GM11168 (cell line): ENCODE data around the gene TBC1D23.
"Not testable (repeated sequence)": the region's sequence is repeated elsewhere in the genome, so short reads cannot be mapped to it uniquely, and the experiment has no call there.

Experiments
- in situ Hi-C: fragments of 300-500 bp; cut with MboI; formaldehyde crosslinking; loops from one replicate; pipeline ENCODE4 v1.12.0; 2022; ENCODE audit warnings: low sequenced_read_pairs; ENCODE audit not compliant: unreplicated experiment

Gene TBC1D23

DNA sequence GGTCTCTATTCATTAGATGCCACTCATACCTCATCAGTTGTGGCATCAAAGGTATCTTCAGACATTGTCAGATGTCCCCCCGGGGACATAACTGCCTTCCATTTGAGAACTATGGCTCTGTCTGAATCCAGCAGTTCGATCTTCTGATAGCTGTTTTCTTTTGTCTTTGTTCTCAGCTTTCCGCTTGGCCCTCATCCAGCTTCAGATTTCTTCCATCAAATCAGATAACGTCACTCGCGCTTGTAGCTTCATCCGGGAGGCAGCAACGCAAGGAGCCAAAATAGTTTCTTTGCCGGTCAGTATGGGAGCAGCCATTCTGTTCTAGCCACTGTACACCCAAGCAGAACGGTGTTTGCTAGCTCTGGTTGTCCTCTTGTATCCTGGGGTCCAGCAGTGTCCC, 78.1 kb downstream of the TBC1D23 start:
- in situ Hi-C loops, result no loop called here

DNA sequence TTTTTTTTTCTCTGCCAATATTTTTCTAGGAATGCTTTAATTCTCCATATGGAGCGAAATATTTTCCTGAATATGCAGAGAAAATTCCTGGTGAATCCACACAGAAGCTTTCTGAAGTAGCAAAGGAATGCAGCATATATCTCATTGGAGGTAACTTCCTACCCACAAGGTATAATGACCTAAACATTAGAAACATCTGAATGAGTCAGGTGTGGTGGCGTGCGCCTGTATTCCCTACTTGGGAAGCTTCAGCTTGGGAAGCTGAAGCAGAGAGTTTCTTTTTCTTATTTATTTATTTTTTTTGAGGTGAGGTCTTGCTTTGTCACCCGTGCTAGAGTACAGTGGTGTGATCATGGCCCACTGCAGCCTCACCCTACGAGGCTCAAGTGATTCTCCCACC, 79.0 kb downstream of the TBC1D23 start:
- in situ Hi-C loops, result no loop called here

DNA sequence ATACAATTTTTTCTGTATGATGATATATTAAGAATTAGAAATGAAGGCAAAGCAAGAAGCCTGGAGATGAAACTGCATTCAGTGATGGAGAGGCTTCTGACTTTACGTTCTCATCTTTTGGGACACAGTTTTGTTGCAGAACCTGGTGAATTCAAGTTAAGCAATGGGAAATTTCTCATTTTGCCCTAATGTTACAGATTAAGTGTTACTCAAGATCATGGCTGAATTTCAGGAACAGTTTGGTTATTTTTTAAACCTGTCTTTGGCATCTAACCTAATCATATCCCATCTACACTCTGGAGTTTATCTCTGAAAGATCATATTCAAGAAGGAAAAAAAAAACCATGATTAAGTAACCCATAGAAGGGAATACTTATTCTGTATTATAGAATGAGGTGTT, 79.7 kb downstream of the TBC1D23 start:
- in situ Hi-C loops, result no loop called here

DNA sequence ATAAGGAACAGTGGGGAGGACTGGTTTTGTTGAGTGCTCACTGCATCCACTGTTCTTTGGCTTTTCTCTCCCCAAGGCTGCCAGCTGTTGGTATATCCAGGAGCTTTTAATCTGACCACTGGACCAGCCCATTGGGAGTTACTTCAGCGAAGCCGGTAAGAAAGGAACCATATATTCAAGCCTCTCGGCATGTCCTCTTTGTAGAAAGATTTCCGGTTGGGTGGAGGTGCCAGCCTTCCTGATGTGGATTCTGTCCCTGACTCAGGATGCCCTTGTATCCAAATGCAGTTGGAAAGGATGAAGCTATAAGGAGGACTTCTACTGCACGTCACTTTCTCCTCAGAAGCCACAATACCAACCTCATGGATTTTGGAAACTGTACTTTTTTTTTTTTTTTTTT, 87.9 kb downstream of the TBC1D23 start:
- in situ Hi-C loops, result no loop called here

DNA sequence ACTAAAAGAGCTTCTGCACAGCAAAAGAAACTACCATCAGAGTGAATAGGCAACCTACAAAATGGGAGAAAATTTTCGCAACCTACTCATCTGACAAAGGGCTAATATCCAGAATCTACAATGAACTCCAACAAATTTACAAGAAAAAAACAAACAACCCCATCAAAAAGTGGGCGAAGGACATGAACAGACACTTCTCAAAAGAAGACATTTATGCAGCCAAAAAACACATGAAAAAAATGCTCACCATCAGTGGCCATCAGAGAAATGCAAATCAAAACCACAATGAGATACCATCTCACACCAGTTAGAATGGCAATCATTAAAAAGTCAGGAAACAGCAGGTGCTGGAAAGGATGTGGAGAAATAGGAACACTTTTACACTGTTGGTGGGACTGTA, 91.0 kb downstream of the TBC1D23 start:
- in situ Hi-C loops, result not testable (repeated sequence)

DNA sequence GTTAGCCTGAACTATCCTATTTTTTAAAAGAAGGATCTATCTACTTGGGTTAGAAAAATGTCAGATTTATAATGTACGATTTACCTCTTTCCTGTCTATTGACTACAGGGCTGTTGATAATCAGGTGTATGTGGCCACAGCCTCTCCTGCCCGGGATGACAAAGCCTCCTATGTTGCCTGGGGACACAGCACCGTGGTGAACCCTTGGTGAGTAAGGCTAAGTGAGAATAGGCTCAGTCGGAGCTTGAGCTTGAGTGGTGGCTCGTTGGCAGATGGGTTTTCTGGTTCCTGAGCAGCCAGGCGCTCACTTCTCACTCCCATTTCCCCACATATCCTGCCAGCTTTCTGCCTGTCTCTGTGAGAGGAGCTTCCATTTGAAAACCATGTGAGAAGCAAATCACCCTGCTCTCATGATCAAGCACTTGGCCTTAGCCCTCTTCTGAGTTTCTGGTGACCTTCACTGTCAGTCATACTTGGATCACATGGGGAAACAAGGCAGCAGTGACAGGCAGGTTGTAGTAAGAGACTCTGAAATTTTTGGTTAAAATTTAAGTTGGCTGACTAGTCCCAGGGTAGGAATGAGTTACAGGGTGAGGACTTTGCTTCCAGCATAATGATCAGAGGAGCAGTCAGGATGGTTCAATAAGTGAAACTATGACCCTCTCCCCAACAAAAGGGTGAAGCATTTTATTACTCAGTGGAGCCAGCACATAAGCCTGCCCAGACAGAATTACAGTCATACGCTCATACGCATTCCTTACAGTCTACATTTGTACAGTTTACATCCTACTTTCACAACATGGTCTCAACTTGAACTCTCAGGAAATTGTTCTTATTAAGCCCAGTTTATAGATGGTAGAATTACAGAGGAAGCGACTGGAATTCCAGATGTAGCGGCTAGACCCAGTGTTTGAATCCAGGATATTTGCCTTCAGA, 91.8 kb downstream of the TBC1D23 start:
- in situ Hi-C loops, result no loop called here

DNA sequence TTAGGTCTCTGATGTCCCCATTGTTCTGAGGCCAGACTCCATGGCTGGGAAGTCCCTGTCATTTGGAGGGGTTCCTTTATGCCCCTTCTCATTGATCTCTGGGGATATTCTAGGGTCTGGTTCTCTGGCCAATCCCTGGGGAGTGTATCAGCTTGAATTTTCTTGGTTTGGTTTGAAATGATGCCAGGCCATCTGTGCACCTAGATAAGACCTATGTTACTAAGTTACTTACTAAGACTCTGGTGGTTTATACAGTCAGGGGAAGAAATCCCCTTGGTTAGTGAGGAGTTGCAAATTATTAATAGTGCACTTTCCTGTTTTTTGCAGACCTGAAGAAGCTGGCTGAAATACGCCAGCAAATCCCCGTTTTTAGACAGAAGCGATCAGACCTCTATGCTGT, 94.1 kb downstream of the TBC1D23 start:
- in situ Hi-C loops, result no loop called here

DNA sequence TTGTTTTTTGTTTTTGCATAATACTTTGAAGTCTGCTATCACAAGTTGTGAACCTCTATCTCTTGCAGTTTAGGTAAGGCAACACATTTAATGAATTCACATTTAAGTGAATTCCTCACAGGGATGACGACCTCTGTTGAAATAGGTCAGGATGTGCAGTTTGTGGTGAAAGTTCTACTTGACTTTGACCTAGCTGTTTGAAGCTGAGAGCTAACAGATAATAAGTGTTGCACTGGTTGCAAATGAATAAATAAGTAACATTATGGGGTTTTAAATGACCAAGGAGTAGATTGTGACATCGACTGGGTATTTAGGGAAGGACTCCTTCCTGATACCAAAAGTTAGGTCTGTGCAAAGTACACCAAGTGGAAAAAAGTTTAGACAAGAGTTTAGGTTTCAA, 97.6 kb downstream of the TBC1D23 start:
- in situ Hi-C loops, result no loop called here

DNA sequence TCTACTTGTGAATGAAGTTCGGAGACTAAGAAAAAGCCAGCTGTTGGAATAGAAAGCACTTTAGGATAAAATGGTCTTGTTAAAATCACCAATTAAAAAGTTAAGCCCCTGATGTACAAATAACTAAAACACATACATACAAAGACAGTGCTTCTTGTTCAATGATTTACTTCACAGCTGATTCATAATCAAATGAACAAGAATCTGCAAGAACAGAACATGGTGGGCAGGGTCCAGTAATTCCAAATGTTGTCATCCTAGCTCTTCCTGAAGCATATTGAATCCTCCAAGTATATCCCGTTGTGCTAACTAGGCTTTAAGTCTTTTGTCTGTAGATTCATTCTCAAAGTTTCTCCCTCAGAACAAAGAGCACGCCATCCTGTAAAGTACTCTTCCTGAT, 98.2 kb downstream of the TBC1D23 start:
- in situ Hi-C loops, result no loop called here

DNA sequence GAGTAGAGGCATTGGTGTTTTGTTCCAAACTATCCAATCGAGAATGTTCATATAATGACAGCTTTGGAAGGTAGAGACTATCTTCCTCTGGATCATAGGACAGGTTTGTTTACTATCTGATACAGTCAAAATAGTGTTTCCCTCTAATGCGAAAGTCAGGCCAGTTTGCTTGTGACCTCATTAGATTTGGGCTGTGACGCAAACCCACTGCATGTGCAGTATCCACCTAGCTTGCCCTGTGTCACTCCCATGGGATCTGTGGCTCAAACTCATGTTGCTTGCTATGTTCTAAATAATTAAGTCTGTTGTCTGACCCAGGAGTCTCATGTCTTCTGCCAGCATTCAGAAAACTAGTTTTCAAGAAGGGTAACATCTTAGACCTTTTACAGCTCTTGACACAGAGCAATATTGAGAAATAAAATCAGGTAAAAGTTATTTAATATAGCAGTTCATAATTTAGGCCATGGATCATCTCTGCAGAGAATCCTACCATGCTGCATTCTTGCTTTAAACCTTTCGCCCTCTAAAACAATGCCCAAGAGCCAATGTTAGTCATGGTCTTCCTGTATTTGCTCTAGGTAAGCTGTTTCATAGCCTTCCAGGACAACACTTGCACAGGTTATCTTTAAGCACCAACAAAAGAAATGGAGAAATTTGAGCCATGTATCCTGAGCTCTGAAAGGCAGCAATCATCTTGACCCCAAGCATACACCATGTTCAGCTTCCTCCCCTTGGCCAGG, 100.1 kb downstream of the TBC1D23 start:
- in situ Hi-C loops, result no loop called here

DNA sequence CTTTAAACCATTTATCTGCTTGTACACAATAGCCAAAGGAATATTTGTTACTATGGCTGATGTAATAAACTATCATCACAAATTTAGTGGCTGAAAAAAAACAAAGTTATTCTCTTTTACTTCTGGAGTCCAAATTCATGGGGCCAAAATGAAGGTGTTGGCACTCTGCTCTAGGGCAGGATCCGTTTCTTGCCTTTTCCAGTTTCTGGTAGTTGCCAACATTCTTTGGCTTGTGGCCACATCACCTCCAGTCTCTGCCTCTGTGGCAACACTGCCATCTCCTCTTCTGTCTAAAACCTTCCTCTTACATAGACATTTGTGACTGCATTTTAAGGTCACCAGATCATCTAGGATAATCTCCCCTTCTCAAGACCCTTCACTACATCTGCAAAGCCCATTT, 101.1 kb downstream of the TBC1D23 start:
- in situ Hi-C loops, result no loop called here

DNA sequence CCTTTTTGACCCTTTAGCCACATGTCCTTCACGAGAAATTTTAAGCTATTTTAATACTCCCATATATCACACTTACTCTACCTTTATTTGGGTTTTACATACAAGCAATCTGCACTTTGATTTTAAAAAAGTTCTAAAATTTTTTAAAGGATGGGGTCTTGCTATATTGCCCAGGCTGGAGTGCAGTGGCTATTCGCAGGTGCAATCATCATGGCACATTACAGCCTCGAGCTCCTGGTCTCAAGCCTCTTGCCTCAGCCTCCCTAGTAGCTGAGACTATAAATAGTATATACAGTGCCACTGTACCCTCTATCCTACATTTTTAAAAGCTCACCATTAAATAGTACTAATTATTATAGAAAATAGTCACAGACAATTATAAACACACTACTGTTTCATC, 103.6 kb downstream of the TBC1D23 start:
- in situ Hi-C loops, result no loop called here

DNA sequence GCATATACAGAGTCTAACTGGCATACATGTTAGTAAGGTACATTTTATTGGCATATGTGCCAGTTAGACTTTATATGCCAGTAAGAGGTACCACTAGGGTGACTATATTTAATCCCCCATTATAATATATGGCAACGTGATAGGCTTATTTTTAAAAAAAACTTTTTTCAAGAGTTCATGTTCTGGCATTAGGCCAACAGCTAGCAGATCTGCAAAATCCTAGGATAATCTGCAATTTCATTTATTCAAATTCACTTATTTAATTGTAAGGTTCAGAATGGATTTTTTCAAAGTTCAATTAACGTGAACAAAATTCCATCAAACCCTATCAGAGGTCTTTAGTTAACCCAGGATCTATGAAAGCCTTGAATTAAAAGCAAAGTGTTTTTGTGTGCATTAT, 105.6 kb downstream of the TBC1D23 start:
- in situ Hi-C loops, result no loop called here

DNA sequence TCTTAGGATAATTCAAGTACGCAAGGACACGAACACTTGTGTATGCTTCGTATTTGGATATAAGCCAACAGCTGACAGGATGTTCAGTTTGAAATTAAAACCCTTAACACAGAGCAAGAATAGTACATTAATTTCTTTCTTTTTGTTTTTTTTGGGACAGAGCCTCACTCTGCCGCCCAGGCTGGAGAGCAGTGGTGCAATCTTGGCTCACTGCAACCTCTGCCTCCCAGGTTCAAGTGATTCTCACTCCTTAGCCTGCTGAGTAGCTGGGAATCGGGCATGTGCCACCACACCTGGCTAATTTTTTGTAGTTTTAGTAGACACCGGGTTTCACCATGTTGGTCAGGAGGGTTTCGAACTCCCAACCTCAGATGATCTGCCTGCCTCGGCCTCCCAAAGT, 107.6 kb downstream of the TBC1D23 start:
- in situ Hi-C loops, result no loop called here

DNA sequence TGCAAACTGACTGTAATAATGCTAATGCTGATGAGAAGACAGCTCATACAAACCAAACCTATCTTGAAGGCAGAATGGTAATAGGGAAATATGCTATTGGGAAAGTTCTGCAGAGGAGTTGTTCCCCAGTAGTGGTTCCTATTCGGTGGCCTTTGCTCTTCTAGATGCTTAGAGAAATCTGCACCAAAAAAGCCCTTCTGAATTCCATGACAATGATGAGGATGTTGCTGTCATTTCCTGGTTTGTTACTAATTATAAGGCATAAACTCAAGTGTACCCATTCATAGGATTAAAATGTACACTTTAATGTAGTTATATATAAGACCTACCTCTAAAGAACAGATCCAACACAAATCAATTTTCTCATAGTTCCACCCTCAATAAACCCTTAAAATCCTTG, 110.0 kb downstream of the TBC1D23 start:
- in situ Hi-C loops, result no loop called here

DNA sequence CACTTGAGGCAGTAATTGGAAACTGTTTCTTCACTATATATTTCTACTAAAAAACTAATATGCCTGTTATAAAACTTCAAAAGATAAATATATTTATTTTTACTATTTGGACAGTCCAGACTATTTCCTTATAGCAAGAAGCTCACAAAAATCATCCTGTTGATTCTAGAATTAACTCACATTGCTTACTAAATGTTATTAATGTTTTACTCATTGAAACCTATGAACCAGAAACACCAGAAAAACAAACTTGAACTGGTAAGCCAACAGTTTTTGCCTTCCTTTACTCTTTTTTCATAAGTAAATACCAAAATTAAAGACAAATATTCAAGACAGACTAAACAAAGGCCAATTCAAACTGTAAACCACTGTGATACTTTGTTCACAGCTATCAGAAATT, 113.7 kb downstream of the TBC1D23 start:
- in situ Hi-C loops, result no loop called here
